Amniotic stem cell (primary cell): ENCODE measurements around the gene CDK5R1.

Experiments
- DNase-seq: peaks from one replicate; lab custom pipeline; 2025; lab: John Stamatoyannopoulos, UW

Gene CDK5R1

GRCh38 chr17:32493571-32493970, 6.8 kb downstream of the CDK5R1 start:
- DNase-seq = no peak

- DNase-seq = no peak
Observed at GRCh38 chr17:32493976-32494513, 7.3 kb downstream of the CDK5R1 start.

DNA sequence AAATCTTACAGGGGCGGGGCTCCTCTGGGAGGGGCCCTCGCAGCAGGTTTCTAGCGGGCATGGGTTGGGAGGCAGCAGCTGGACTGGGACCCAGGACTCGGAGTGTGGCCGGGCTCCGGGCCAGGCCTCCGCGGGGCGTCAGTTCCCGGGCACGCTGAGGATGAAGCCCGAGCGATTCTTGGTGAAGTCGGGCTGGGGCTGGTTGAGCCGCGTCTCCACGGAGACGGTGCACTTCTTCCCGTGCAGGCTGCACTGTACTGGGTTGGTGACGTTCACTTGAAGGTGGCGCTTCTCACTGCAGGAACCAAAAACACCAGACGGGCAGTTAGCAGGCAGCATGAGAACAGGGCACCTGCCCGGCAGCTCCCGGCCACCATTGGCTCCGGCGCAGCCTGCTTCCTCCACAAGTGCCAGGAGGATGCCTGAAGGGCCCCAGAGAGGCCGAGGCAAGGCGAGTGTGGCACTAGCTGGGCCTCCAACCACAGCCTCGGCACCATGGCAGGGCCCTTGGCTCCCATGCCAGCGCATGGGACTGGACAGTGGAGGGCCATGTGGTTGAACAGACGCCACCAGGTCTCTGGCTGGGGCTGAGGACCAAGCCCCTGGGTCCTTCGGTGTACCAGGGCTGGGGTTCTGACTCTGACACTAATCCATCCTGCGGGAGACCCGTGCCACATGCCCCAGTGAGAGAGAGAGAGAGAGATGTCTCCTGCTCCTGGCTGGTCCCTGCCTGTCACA, 8.0 kb downstream of the CDK5R1 start:
- no peak for DNase-seq

DNA sequence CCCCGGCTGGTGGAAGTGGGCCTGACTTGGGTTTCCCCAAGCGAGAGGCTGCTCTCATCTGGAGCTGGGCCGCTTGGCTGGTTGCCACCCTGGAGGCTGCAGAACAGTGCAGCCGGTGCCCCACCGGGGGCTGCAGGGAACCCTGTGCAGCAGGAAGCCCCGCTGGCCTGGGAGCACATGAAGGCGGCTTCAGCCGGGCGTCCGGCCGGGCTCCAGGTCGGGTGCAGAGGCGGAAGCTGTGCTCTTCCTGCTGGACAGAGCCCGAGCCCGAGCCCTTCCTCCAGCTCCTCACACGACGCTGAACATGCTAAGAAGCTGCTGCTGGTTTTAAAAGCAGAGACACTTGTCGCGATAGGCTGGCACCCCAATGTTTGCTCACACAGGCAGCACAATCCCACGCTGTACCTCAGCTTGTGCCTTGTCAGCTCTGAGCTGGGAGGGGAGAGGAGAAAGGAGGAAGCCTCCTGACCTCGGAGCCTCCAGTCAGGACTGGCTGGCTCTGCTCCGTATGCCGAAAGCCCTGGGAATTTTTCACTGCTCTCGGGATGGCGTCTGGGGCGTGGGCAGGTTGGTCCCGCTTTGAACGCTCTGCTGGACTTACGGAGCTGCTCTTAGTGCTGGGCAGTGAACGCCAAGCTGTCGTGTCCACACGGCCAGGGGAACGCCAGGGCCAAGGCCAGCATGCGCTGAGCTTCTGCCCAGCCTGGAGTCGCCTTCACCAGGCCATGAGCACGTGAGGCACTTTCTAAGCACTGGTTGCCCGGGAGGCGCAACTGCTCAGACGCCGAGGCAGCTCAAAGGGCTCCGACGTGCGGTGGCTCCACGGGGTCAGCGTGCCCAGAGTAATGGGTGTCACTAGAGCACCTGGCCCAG, 8.8 kb downstream of the CDK5R1 start:
- DNase-seq = no peak

DNA sequence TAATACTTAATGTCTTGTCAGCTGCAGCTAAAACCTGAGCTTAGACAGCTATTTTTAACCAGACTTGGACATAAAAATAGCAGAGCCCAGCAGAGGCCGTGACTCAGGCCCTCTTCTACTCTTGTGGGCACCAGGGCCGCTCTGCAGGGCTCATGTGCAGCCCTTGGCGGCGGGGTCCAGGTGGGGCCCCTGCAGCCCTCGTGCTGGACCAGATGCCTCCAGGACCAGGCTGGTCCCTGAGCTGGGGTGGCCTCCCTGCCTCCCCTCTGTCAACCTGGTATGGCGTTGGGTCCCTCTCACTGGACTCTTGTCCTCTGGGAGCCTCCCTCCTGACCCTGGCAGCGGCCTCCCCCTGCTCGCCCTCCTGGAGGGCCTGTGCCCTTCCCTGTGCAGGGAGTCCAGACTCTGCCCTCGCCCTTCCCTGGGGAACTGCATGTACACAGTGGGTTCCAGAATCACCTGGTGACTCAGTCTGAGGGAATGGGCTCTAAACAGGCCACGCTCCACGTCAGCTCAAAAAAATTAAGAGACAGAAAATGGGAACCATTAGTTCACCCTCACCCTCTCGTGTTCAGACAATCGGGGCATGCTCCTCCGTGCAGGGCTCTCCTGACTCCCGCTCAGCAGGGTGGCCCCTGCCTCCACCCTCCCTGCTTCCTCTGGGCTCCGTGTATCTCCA, 9.7 kb downstream of the CDK5R1 start:
- DNase-seq = no peak

DNA sequence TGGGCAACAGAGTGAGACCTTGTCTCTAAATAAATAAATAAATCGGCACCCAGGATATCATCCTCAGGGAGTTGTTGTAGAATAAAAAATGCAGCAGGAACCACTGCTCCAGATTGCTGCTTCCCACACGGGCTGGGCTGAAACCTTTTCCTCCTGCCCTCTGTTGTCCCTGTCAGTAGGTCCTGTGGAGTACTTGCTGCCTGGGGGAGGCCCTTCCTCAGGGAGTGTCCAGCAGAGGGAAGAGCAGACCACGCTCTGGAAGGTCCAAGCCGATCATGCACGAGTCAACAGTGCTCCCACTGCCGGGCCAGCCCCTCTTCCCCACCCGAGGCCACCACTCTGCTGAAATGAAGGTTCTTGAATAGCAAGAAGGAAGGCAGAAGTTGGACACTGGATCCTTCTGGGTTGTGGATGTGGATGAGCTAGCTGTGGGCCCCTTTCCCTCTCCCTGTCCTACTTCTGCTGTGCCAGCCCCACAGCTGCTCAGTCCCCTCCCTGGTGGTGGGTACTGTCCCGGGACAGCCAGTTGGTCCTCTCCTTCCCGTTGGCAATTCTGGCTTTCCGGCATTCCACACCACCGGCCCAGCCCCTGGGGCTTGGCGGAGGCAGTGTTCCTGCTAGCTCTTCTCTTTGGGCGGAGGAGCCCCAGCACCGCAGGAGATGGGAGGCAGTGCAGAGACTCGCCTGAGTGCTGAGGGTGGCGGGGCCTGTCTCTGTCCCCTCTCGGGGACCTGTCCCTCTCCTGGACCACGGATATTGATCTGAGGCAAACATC, 10.8 kb downstream of the CDK5R1 start:
- DNase-seq = no peak

- no peak for DNase-seq
Observed at GRCh38 chr17:32498391-32498790, 11.6 kb downstream of the CDK5R1 start.

DNA sequence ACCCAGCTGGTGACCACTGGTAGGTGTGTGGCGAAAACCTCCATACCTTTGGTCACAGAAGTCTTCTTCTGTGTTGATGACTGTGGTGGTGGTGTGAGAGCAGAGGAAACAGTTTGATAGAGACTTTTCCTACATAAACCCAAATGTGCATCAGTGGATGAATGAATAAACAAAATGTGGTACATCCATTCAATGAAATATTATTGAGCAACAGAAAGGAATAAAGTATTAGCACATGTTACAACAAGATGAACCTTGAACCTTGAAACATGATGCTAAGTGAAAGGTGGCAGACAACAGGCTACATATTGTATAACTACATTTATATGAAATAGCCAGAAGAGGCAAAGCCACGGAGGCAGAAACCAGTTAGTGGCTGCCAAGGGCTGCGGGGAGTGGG, 15.2 kb downstream of the CDK5R1 start:
- DNase-seq = no peak

DNA sequence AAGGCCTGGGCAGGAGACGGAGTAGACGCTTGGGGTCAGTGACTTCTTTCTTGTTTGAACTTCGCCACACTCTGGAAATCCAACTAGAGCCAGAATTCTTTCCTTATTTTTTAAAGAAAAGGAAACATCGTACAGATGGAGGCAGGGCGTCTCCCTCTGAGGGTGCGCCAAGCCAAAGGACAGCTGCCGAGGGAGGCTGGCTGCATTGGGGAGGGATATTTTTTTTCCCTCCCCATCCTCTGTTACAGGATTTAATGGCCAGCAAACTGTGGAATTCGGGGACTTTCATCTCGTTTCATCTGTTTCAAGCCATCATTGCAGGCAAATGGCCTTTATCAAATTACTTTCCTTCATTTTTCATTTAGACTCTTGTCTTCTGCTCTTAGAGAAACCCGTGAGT, 15.9 kb downstream of the CDK5R1 start:
- DNase-seq = no peak

- DNase-seq = no peak
Observed at GRCh38 chr17:32503251-32504165, 16.7 kb downstream of the CDK5R1 start.

DNA sequence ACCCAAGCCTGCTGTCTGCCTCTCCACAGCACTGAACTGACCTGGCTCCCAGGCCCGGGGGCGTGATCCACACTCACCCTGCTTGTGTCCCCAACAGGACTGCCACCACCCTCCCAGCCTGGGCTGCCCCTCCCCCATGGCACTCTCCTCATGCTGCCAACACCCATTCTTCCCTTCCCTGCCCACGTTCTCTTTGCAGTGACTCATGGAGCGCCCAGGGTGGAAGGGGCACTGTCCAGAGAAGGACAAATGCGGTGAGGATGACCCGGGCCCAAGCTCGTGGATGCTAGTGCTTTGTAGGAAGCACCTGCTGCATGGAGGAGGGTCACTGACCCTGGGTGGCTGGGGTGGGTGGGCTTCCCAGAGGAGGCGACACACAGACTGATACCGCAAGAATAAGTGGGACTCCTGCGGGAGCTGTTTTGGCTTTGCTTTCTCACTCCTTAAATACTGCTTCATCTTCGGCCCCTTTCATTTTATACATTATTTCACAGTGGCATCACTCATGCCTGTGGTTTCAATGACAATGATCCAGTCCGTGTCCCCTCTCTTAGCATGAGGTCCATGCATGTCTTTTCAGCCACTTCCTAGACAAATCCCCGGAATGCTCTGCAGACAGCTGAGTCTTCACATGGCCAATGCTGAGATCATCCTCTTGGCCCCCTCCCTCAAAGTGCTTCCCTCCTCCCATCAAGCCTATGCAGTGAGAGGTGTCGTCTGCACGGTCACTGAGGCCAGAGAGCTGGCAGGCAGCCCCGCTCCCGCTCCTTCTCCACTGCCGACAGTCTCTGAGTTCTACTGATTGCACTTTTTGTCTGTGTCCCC, 17.6 kb downstream of the CDK5R1 start:
- no peak for DNase-seq

DNA sequence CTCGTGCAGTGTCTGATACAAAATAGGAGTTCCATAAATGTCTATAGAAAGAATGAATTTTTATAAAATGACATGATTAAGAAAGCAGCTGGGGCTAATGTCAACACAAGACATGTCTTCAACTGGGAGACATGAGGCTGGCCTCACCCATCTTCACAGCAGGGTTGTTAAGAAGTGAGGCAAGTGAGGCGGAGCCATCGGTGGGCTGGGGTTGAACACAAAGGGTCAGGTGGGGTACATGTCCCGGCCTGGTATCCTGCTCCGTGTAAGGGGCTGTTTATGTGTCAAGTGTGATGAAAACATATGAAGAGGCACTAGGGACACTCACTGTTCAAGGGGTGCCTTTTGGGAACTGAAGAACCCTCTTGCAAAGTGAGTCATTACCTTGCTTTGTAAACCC, 22.1 kb downstream of the CDK5R1 start:
- no peak for DNase-seq

DNA sequence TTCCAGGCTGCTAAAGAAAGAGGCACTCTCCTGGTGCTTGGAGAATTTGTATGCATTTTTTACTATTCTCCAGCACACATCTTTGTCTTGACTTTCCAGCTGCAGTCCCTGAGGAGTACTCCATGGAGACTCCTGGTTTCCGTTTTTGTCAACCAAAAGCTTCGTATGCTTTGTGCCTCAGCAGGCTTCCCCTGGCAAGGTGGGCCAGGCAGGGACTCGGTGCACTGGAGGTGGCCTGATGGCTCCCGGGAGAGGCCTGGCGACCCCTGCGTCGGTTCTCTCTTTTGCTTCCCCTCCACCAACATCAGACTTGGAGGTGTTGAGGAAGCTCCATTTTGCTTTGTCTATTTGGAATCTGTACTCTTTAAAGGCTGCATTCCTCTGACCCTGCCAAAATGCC, 23.7 kb downstream of the CDK5R1 start:
- DNase-seq = no peak

- no peak for DNase-seq
Observed at GRCh38 chr17:32512328-32512727, 25.5 kb downstream of the CDK5R1 start.

GRCh38 chr17:32513579-32513978, 26.8 kb downstream of the CDK5R1 start:
- no peak for DNase-seq

DNA sequence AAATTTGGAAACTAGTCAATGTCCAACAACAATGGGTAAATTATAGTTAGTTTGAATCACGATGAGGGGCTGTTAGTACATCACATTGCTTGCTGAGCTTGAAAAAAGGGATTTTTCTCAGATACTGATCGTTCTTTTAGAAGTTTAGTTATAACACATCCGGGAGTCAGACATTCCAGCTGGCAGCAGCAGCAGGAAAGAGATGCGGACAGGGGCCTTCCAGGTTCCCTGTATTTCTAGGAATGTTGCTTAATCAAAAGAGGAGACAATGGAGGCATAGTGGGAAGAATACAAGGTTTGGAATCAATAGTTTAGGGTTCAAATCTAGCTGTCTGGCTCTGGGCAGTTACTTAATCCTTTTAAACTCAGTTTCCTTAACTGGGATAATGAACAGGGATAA, 27.8 kb downstream of the CDK5R1 start:
- no peak for DNase-seq

- no peak for DNase-seq
Observed at GRCh38 chr17:32515677-32516383, 29.0 kb downstream of the CDK5R1 start.

GRCh38 chr17:32516450-32516849, 29.7 kb downstream of the CDK5R1 start:
- no peak for DNase-seq
